ENCODE data around the gene SMARCD3. TPM values are rescaled to one million over a fixed set of nuclear protein-coding genes. Genes with fewer than 3 reads are reported as not detected.

Gene SMARCD3
- total RNA-seq, 6 experiments from 2014 or later: 2.4 to 7.3 (median 2.7) TPM

DNA sequence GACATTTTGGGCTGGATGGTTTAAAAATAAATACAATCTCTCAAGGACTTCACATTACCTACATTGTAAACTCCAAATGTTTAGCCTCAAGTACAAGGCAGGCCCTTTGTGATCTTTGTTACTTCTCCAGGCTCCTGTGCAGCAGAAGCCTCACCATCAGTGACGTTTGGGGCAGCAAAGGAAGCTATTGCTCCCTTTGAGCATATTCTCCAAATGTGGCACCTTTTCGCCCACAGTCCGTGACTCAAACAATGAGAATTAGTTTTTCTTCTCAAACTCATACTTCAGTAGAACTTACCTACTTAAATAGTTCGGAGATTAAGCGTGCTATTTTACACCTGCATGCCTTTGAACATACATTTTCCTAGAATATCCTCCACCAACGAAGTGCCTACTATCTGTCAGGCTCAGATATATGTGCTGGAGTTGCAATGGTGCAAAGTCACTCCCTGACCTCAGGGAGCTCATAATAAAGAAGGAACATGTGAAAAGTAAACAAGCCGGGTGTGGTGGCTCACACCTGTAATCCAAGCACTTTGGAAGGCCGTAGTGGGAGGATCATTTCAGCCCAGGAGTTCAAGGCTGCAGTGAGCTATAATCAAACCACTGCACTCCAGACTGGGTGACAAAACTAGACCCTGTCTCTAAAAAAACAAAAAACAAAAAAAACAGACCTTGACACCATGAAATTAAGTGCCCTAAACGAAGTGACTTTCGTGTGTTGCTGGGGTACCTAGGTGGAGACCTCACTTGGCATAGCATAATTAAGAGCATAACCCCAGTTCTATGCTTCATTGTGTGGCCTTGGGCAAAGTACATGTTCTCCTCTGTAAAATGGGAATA is 20.2 kb downstream of the SMARCD3 start:
- DNase-seq (peak in 1 of 3 donors; percentile 4), ATAC-seq (no peak)
- Histone ChIP-seq H3K27me3 (no peaks in the 10 kb centered on the region), H3K9me3 (no peaks in the 10 kb centered on the region), H3K4me3 (peak overlapping the region; percentile 80 to 95 (median 87)), H3K4me1 (peaks cover 0 to 23% (median 9%) of the 10 kb centered on the region in 4 donors), H3K36me3 (peaks cover 0 to 17% (median 7%) of the 10 kb centered on the region in 4 donors), H3K27ac (peak overlapping the region in 2 of 3 donors; percentile 45 to 59)
- intact Hi-C loops (cut with DNase I): no loop called here
- TF ChIP-seq POLR2A (IDR thresholded peaks at IDR 0.05): no peak
- TF ChIP-seq, protein P1, sequence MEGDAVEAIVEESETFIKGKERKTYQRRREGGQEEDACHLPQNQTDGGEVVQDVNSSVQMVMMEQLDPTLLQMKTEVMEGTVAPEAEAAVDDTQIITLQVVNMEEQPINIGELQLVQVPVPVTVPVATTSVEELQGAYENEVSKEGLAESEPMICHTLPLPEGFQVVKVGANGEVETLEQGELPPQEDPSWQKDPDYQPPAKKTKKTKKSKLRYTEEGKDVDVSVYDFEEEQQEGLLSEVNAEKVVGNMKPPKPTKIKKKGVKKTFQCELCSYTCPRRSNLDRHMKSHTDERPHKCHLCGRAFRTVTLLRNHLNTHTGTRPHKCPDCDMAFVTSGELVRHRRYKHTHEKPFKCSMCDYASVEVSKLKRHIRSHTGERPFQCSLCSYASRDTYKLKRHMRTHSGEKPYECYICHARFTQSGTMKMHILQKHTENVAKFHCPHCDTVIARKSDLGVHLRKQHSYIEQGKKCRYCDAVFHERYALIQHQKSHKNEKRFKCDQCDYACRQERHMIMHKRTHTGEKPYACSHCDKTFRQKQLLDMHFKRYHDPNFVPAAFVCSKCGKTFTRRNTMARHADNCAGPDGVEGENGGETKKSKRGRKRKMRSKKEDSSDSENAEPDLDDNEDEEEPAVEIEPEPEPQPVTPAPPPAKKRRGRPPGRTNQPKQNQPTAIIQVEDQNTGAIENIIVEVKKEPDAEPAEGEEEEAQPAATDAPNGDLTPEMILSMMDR (IDR thresholded peaks at IDR 0.05): no peak
- WGBS (ENCODE audit: insufficient coverage, low coverage, low lambda C conversion rate, missing lambda C conversion rate): 72% methylated on average over 10 of the region's 10 CpGs

DNA sequence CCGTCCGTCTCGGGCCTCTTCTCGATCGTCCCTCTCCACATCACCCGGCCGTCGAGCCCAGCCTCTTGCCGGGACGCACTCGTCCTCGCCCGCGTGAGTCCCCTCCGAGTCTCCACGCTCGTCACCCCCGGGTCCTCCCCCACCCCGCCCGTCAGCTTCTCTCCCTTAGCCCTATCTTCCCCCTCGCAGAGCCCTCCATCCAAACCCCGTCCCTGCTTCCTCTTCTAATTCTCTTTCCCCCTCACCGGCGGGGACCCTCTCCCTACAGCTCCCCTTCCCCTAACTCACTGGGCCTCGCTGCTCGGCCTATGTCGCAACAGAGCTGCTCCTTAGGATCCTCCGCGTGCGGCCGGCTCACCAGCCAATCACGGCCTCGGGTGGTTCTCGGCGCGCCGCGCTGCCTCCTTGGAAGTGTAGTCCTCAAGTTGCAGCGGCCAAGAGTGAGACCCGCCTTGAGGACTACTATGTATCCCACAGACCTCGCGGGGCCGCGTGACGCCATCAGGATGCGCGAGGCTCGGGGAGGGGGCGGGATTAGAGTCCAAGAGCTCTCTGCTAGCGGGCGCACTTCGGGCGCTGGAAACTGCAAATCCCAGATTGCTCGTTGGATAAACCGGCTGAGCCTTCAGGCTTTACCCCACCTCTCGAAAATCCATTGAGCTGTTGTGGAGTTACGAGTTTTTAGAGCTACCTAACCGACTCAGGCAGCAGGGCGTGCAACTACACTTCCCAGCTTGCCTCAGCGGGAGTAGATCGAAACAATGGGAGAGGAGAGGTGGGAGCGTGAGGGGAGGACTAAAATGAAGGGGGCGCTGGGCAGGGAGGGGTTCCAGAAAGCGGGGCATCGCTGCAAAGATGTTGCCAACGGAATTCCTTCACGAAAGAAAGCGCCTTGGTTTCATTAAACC is 21.4 kb downstream of the SMARCD3 start, which contains the start of gene ABCF2:
ABCF2 (minus strand) TSS at position 331 of the 908 bp plus-strand sequence. CDS start 747 bp downstream, outside the sequence.
- ATAC-seq (peak; percentile 98 to 99 (median 99)), DNase-seq (peak; percentile 97 to 99 (median 98))
- Histone ChIP-seq H3K36me3 (peaks cover 0 to 29% (median 8%) of the 10 kb centered on the region in 4 donors), H3K4me3 (peak within 1 kb of the TSS; percentile 80 to 95 (median 87)), H3K4me1 (peaks cover 0 to 21% (median 7%) of the 10 kb centered on the region in 4 donors), H3K9me3 (no peaks in the 10 kb centered on the region), H3K27ac (peak within 1 kb of the TSS; percentile 45 to 59 (median 54)), H3K27me3 (no peaks in the 10 kb centered on the region)
- intact Hi-C loops (cut with DNase I): no loop called here
- TF ChIP-seq POLR2A (IDR thresholded peaks at IDR 0.05): peak; percentile 44
- TF ChIP-seq, protein P1 (IDR thresholded peaks at IDR 0.05): no peak
- under 1% methylated on average over 45 of the region's 68 CpGs for WGBS (ENCODE audit: insufficient coverage, low coverage, low lambda C conversion rate, missing lambda C conversion rate)

DNA sequence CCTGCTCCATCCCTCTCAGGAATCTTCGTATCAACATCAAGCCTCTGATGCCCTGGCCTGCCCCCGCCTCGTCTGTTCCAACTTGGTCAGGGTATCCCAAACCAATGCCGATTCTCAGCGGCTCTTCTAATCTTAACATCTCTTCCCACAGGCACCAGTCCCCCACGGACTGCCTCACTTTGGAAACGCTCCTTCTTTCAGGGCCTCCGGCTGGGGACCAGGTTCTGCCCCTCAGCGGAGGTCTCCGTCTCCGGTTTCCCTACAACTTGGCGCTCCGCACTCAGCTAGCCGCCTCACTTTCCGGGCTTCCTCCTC is 22.0 kb downstream of the SMARCD3 start:
- peak; percentile 0 to 7 (median 5) for ATAC-seq
- intact Hi-C loops (cut with DNase I): no loop called here

More for the DNA sequence above, 22.0 kb downstream of the SMARCD3 start:
- WGBS (ENCODE audit: insufficient coverage, low coverage, low lambda C conversion rate, missing lambda C conversion rate): 3% methylated on average over 14 of the region's 15 CpGs
- H3K9me3 ChIP-seq: no peaks in the 10 kb centered on the region
- H3K4me3 ChIP-seq: peak overlapping the region; percentile 80 to 95 (median 87)
- no peak for DNase-seq
- peaks cover 0 to 16% (median 5%) of the 10 kb centered on the region in 4 donors for H3K4me1 ChIP-seq
- peak overlapping the region in 2 of 3 donors; percentile 47 to 54 for H3K27ac ChIP-seq
- H3K36me3 ChIP-seq: peaks cover 0 to 34% (median 10%) of the 10 kb centered on the region in 4 donors
- TF ChIP-seq POLR2A (IDR thresholded peaks at IDR 0.05): no peak
- TF ChIP-seq, protein P1 (IDR thresholded peaks at IDR 0.05): no peak
- H3K27me3 ChIP-seq: no peaks in the 10 kb centered on the region
